CD14-positive monocyte (primary cell): ENCODE results near the gene HEBP2. TPM values are rescaled to one million over a fixed set of nuclear protein-coding genes. Genes with fewer than 3 reads are reported as not detected.

ENCODE experiments used
- DNase-seq, 3 donors: peaks; one replicate each; pipeline ENCODE4 v3.0.0-alpha.2; 2011 to 2022
- H2AFZ ChIP-seq: 2 replicates; pipeline ENCODE4 v1.6.0; 2012; ENCODE audit warnings: mild to moderate bottlenecking, low read depth, low read length, inconsistent platforms; ENCODE audit not compliant: insufficient read depth, poor library complexity, severe bottlenecking
- H3K27ac ChIP-seq, 2 donors: 1 replicate in 1 of 2; 2 replicates in 1 of 2; pipeline ENCODE4 v1.5.1; 2012 to 2013; ENCODE audit warnings: low read length in 2 of 2, control low read depth in 1 of 2, inconsistent platforms in 1 of 2, low read depth in 1 of 2, mild to moderate bottlenecking in 1 of 2
- H3K27me3 ChIP-seq, 2 donors: one replicate each; pipeline versions ENCODE4 v1.6.0 to v1.6.1; 2011 to 2013; ENCODE audit warnings: low read length in 2 of 2; ENCODE audit not compliant: control insufficient read depth in 2 of 2, insufficient read depth in 2 of 2
- H3K36me3 ChIP-seq, 2 donors: replicated peaks in 1 of 2; 1 replicate in 1 of 2; 2 replicates in 1 of 2; pipeline versions ENCODE4 v1.5.1 to v1.6.1; 2012 to 2013; ENCODE audit warnings: low read length in 2 of 2, control low read depth in 1 of 2, inconsistent platforms in 1 of 2, mild to moderate bottlenecking in 1 of 2; ENCODE audit not compliant: insufficient read depth in 2 of 2, control insufficient read depth in 1 of 2
- H3K4me1 ChIP-seq, 2 donors: 1 replicate in 1 of 2; 2 replicates in 1 of 2; pipeline versions ENCODE4 v1.5.1 to v1.6.1; 2012 to 2013; ENCODE audit warnings: low read length in 2 of 2, control low read depth in 1 of 2, inconsistent platforms in 1 of 2, mild to moderate bottlenecking in 1 of 2, moderate library complexity in 1 of 2; ENCODE audit not compliant: insufficient read depth in 2 of 2, control insufficient read depth in 1 of 2
- H3K4me2 ChIP-seq: replicated peaks from 2 replicates; pipeline ENCODE3; 2012; ENCODE audit warnings: low read length, moderate library complexity, mild to moderate bottlenecking; ENCODE audit not compliant: poor library complexity, severe bottlenecking; ENCODE audit errors: extremely low read depth
- H3K4me3 ChIP-seq, 3 experiments: fragments of 200-600 bp in 1 of 3; sonication (generic) in 1 of 3; replicated peaks in 1 of 3; 1 replicate in 2 of 3; 2 replicates in 1 of 3; pipeline ENCODE4 v1.5.1; 2011 to 2013; ENCODE audit warnings: low read length in 3 of 3, mild to moderate bottlenecking in 3 of 3, control low read depth in 2 of 3, low read depth in 2 of 3, inconsistent platforms in 1 of 3, moderate library complexity in 1 of 3
- H3K79me2 ChIP-seq: 2 replicates; pipeline ENCODE4 v1.6.0; 2012; ENCODE audit warnings: mild to moderate bottlenecking, control low read depth, inconsistent platforms, low read length, moderate library complexity; ENCODE audit not compliant: insufficient read depth
- H3K9ac ChIP-seq: 2 replicates; pipeline ENCODE4 v1.6.0; 2017; ENCODE audit warnings: low read length, mild to moderate bottlenecking; ENCODE audit not compliant: insufficient read depth, poor library complexity, severe bottlenecking
- H3K9me3 ChIP-seq, 2 donors: replicated peaks in 1 of 2; 1 replicate in 1 of 2; 2 replicates in 1 of 2; pipeline versions ENCODE4 v1.5.1 to v1.6.1; 2012 to 2013; ENCODE audit warnings: low read length in 2 of 2, control low read depth in 1 of 2; ENCODE audit not compliant: control insufficient read depth in 1 of 2, insufficient read depth in 1 of 2
- H4K20me1 ChIP-seq: 2 replicates; pipeline ENCODE4 v1.6.0; 2012; ENCODE audit warnings: mild to moderate bottlenecking, low read length, control low read depth, moderate library complexity; ENCODE audit not compliant: insufficient read depth
- H3K27ac Mint-ChIP-seq, 7 donors: one replicate each; pipeline ENCODE4 v1.8.0; 2020; ENCODE audit warnings: mild to moderate bottlenecking in 7 of 7, mixed read lengths in 7 of 7, moderate library complexity in 6 of 7, inconsistent platforms in 2 of 7
- H3K27me3 Mint-ChIP-seq, 3 donors: one replicate each; pipeline ENCODE4 v1.8.0; 2021 to 2022; ENCODE audit warnings: low read depth in 3 of 3, mild to moderate bottlenecking in 3 of 3, mixed read lengths in 3 of 3, moderate library complexity in 3 of 3, inconsistent platforms in 1 of 3
- H3K36me3 Mint-ChIP-seq, 2 donors: one replicate each; pipeline ENCODE4 v1.8.0; 2020; ENCODE audit warnings: mixed read lengths in 2 of 2, inconsistent platforms in 1 of 2, mild to moderate bottlenecking in 1 of 2
- H3K4me1 Mint-ChIP-seq: one replicate; pipeline ENCODE4 v1.8.0; 2020; ENCODE audit warnings: mild to moderate bottlenecking, mixed read lengths
- H3K4me3 Mint-ChIP-seq, 2 donors: one replicate each; pipeline ENCODE4 v1.8.0; 2020; ENCODE audit warnings: mild to moderate bottlenecking in 2 of 2, mixed read lengths in 2 of 2, moderate library complexity in 1 of 2
- H3K9me3 Mint-ChIP-seq, 7 donors: one replicate each; pipeline ENCODE4 v1.8.0; 2020 to 2022; ENCODE audit warnings: mixed read lengths in 7 of 7, mild to moderate bottlenecking in 6 of 7, moderate library complexity in 6 of 7, inconsistent platforms in 2 of 7
- WGBS: methylation state at CpG from one replicate; pipeline ENCODE4 v1.1.5; 2013; ENCODE audit warnings: missing lambda C conversion rate; ENCODE audit not compliant: insufficient coverage; 5-methylcytosine and 5-hydroxymethylcytosine counted together
- intact Hi-C, 2 donors: fragments of 100-400 bp; cut with micrococcal nuclease; formaldehyde crosslinking; loops; one replicate each; pipeline versions ENCODE4 v1.15.0 to v1.15.1; 2023
- polyA plus RNA-seq, 3 donors: library from polyadenylated mRNA; depleted of rRNA in 1 of 3; unstranded in 2 of 3; stranded (reverse) in 1 of 3; fragments of 300-500 nt in 2 of 3; fragments of >200 nt in 1 of 3; fragmentation: Illumina TruSeq in 2 of 3; gene quantifications; 1 replicate in 2 of 3; 2 replicates in 1 of 3; pipeline ENCODE4 v1.2.3, GENCODE V29; 2012 to 2021
- TF ChIP-seq, protein P1 (sequence below): fragments of 200-600 bp; IDR thresholded peaks from one replicate; pipeline ENCODE4 v1.8.0; 2022; ENCODE audit warnings: antibody characterized with exemption, mild to moderate bottlenecking

HEBP2 gene
- polyA plus RNA-seq, 3 donors, result 17.0 to 97.5 (median 96.8) TPM

DNA sequence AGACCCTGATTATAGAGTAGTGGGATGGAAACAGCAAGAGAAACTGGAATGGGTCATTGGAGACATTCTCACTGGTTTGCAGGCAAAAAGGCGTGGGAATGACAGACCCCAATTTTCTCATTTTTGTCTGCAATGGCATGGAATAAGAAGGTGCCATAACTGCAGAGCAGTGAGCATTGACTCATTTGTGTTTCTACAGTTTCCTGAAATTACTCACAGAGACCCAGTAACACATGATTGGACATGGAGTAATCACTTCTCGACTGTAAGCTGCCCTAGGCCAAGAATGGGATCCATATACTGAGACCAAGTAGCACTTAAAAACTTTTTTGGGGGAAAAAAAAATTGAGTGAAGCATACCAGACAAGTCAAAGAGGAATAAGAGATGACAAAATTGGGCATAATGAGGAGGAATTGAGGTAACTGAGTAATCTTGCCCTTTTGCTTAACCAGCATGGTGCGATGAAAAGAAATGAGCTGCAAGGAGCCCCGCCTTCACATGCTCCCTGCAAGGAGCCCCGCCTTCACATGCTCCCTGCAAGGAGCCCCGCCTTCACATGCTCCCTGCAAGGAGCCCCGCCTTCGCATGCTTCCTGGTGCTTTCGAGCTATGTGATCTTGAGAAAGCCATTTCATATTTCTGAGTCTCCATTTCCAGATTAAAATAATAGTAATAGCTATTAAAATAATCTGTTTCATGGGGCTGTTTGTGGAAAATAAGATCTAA lies 51.1 kb downstream of the HEBP2 start:
- Histone ChIP-seq H2AFZ (peak overlapping the region; percentile 23), H3K27ac (no peak overlapping the region), H4K20me1 (no peaks in the 10 kb centered on the region), H3K27me3 (no peaks in the 10 kb centered on the region), H3K4me3 (peak overlapping the region in 1 of 3 experiments; percentile 53), H3K4me1 (peaks cover 11 to 19% of the 10 kb centered on the region in 2 donors), H3K79me2 (no peaks in the 10 kb centered on the region), H3K36me3 (no peaks in the 10 kb centered on the region), H3K9me3 (no peaks in the 10 kb centered on the region), H3K9ac (peak overlapping the region; percentile 1), H3K4me2 (peak overlapping the region; percentile 50)
- no peak overlapping the region for H3K27ac Mint-ChIP-seq
- peak overlapping the region in 1 of 2 donors; percentile 31 for H3K4me3 Mint-ChIP-seq
- H3K27me3 Mint-ChIP-seq, result no peaks in the 10 kb centered on the region
- H3K9me3 Mint-ChIP-seq, result peaks cover 0 to 3% (median 0%) of the 10 kb centered on the region in 7 donors
- H3K4me1 Mint-ChIP-seq, result peaks cover 21% of the 10 kb centered on the region
- intact Hi-C loops, result loop anchor here in 1 of 2 donors (10.0 kb wide), 1 partner anchor 50 kb away; no protein-coding TSS in a partner anchor
- 100% methylated on average over 1 of the region's 9 CpGs for WGBS
- TF ChIP-seq, protein P1, sequence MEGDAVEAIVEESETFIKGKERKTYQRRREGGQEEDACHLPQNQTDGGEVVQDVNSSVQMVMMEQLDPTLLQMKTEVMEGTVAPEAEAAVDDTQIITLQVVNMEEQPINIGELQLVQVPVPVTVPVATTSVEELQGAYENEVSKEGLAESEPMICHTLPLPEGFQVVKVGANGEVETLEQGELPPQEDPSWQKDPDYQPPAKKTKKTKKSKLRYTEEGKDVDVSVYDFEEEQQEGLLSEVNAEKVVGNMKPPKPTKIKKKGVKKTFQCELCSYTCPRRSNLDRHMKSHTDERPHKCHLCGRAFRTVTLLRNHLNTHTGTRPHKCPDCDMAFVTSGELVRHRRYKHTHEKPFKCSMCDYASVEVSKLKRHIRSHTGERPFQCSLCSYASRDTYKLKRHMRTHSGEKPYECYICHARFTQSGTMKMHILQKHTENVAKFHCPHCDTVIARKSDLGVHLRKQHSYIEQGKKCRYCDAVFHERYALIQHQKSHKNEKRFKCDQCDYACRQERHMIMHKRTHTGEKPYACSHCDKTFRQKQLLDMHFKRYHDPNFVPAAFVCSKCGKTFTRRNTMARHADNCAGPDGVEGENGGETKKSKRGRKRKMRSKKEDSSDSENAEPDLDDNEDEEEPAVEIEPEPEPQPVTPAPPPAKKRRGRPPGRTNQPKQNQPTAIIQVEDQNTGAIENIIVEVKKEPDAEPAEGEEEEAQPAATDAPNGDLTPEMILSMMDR, result no peak
- DNase-seq, result peak in 1 of 3 donors; percentile 10
- no peaks in the 10 kb centered on the region for H3K36me3 Mint-ChIP-seq

DNA sequence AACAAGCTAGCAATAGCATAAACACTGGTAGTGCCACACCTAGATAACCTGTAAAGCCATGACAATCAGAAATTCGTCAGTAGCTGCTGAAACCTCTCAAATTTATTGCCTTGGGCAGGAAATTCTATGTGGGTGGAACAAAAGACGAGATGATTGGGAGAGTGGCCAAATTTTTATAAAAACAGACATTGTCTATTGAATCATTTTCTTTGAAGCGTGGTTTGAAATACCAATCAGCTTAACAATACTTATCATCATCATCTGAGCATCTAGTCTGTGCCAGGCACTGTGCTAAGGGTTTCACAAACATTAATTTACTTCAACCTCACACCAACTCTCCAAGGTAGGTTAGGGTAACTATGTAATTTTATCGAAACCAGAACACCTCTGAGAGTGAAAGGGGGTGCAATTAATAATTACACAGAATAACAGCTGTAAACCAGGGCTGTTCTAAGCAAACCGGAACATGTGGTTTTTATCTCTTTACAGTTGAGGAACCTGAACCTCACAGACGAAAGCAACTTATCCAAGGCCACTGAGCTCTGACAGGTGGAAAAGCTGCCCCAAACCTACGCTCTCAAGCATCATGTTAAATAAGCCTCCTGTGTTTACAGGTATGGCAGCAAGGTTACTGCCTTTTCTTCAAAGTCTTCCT lies 51.9 kb downstream of the HEBP2 start:
- no peaks in the 10 kb centered on the region for H3K27me3 ChIP-seq
- no peak for DNase-seq
- Mint-ChIP-seq H3K27me3 (no peaks in the 10 kb centered on the region), H3K4me3 (peak overlapping the region; percentile 31 to 42), H3K27ac (no peak overlapping the region), H3K9me3 (peaks cover 0 to 3% (median 0%) of the 10 kb centered on the region in 7 donors), H3K4me1 (peaks cover 19% of the 10 kb centered on the region), H3K36me3 (no peaks in the 10 kb centered on the region)
- H3K4me3 ChIP-seq, result peak overlapping the region in 1 of 3 experiments; percentile 53
- no peak overlapping the region for H3K27ac ChIP-seq
- peak overlapping the region; percentile 1 for H3K9ac ChIP-seq
- 25% methylated on average over 2 of the region's 7 CpGs for WGBS
- H4K20me1 ChIP-seq, result no peaks in the 10 kb centered on the region
- peak overlapping the region; percentile 50 for H3K4me2 ChIP-seq
- TF ChIP-seq, protein P1, result no peak
- peak overlapping the region; percentile 23 for H2AFZ ChIP-seq
- peaks cover 11 to 19% of the 10 kb centered on the region in 2 donors for H3K4me1 ChIP-seq
- no peaks in the 10 kb centered on the region for H3K79me2 ChIP-seq
- no peaks in the 10 kb centered on the region for H3K36me3 ChIP-seq
- no peaks in the 10 kb centered on the region for H3K9me3 ChIP-seq
- intact Hi-C loops, result loop anchor here in 1 of 2 donors (10.0 kb wide), 1 partner anchor 49 kb away; no protein-coding TSS in a partner anchor
